ENCODE measurements around the gene ACOT7.

- TF ChIP-seq POLR2AphosphoS5 (IDR thresholded peaks at IDR 0.05): no peak
- TF ChIP-seq, protein P1, sequence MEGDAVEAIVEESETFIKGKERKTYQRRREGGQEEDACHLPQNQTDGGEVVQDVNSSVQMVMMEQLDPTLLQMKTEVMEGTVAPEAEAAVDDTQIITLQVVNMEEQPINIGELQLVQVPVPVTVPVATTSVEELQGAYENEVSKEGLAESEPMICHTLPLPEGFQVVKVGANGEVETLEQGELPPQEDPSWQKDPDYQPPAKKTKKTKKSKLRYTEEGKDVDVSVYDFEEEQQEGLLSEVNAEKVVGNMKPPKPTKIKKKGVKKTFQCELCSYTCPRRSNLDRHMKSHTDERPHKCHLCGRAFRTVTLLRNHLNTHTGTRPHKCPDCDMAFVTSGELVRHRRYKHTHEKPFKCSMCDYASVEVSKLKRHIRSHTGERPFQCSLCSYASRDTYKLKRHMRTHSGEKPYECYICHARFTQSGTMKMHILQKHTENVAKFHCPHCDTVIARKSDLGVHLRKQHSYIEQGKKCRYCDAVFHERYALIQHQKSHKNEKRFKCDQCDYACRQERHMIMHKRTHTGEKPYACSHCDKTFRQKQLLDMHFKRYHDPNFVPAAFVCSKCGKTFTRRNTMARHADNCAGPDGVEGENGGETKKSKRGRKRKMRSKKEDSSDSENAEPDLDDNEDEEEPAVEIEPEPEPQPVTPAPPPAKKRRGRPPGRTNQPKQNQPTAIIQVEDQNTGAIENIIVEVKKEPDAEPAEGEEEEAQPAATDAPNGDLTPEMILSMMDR (IDR thresholded peaks at IDR 0.05): no peak
Measured at GRCh38 chr1:6241887-6242740, 151.5 kb downstream of the ACOT7 start.

All from breast epithelium (tissue), 3 donors.